ENCODE results near the gene PLEKHA7.

DNA sequence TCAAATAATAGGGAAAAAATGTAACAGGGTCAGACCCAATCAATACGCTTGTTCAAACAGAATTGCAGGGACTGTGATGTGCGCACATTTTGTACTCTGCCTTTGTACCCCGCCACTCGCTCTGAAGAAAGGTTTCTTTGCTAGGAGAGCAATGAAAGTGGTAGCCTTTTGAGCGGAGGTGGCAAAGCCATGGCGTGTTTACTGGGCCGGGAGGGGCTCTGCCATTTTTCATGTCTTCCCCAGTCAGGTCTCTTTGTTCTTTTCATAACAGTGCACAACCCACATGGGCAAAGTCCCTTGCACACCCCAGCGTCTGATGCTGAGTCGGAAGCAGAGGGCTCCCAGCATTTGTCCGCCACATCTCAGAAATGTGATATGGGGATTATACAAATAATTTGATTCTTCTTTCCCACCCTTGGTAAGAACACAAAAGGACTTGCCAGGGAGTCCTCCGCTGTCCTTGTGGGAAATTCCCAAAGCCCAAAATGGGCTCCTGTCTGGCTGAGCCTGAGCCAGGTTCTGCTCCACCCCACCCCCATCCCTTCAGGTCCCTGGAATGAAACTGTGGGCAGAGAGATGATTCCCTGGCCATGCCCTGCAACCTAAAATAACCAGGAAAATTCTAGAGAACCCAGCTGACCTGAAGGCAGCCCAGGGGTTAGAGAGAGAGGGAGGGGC lies 239.1 kb downstream of the PLEKHA7 start:
- TF ChIP-seq, protein P1, sequence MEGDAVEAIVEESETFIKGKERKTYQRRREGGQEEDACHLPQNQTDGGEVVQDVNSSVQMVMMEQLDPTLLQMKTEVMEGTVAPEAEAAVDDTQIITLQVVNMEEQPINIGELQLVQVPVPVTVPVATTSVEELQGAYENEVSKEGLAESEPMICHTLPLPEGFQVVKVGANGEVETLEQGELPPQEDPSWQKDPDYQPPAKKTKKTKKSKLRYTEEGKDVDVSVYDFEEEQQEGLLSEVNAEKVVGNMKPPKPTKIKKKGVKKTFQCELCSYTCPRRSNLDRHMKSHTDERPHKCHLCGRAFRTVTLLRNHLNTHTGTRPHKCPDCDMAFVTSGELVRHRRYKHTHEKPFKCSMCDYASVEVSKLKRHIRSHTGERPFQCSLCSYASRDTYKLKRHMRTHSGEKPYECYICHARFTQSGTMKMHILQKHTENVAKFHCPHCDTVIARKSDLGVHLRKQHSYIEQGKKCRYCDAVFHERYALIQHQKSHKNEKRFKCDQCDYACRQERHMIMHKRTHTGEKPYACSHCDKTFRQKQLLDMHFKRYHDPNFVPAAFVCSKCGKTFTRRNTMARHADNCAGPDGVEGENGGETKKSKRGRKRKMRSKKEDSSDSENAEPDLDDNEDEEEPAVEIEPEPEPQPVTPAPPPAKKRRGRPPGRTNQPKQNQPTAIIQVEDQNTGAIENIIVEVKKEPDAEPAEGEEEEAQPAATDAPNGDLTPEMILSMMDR (conservative IDR thresholded peaks at IDR 0.05; ENCODE audit: low read depth, low read length): no peak
- TF ChIP-seq POLR2A (IDR thresholded peaks at IDR 0.05; ENCODE audit: low read depth, low read length) (no peak), CEBPB (IDR thresholded peaks at IDR 0.05; ENCODE audit: low read depth, low read length) (no peak), MAZ (IDR thresholded peaks at IDR 0.05; ENCODE audit: borderline replicate concordance, low read depth, low read length) (no peak), BHLHE40 (IDR thresholded peaks at IDR 0.05; ENCODE audit: low read depth, low read length) (no peak), CHD1 (IDR thresholded peaks at IDR 0.05; ENCODE audit: low read depth, low read length) (no peak)
- TF ChIP-seq, protein P2, sequence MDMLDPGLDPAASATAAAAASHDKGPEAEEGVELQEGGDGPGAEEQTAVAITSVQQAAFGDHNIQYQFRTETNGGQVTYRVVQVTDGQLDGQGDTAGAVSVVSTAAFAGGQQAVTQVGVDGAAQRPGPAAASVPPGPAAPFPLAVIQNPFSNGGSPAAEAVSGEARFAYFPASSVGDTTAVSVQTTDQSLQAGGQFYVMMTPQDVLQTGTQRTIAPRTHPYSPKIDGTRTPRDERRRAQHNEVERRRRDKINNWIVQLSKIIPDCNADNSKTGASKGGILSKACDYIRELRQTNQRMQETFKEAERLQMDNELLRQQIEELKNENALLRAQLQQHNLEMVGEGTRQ (IDR thresholded peaks at IDR 0.05; ENCODE audit: low read depth, low read length): no peak
